ENCODE data around the gene TRIM37.

Gene TRIM37

DNA sequence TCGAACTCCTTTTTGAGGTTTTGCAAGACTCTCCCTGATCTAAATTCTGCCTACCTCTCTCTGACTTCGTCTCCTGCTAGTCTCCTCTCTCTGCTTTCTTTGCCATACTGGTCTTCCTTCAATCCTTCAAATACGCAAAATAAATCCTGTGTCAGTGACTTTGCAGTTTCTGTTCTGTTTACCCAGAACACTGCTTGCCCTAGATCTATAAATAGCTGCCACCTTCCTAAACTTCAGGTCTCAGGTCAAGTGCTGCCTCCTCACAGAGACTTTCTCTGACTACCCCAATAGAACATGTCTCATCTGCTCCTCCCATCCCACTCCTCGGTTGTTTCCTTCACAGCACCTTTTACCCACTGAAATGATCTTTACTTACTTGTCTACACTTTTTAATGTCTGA, 78.9 kb downstream of the TRIM37 start:
- peak; percentile 12 for DNase-seq

DNA sequence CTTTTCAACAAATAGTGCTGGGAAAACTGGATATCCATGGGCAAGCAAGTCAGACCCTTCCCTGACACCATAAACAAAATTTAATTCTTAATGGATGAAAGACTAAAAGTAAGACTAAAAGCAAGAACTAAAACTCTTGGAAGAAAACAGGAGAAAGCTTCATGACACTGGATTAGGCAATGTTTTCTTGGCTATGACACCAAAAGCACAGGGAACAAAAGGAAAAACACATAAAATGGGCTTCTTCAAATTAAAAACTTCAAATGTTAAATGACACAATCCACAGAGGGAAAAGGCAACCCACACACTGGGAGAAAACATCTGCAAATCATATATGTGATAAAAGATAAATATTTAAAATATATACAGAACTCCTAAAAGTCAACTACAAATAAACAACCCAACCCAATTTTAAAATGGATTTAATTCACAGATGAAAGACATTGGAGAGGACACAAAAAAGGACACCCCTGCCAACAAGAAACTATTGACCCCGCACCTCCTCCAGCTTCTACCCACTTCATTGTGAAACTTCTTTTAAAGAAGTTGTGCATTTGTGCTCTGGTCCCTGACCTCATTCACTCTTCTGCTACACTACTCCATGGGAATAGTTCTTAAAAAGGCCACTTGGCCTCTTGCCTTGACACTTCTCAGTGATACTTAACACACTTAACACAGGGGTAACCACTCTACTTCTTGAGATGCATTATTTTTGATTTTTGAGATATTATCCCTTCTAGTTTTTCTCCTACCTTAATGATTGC, 80.3 kb downstream of the TRIM37 start:
- DNase-seq, result no peak

DNA sequence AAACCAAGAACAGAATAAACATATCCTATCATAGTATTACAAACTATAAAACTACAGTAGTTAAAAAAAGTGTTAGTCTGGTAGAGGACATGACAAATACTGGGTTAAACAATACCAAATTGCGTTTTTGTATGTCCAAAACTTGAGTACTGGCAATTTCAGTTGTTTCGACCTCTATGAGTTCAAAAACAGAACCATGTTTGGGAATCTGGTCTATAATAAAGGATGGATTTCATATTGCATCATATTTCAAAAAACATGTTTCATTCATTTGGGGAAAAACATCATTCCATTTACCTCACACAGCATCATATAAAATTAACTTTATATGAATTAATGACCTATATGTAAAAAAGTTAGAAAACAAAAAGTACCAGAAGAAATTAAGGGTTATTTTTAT, 81.8 kb downstream of the TRIM37 start:
- DNase-seq, result no peak

GRCh38 chr17:59018019-59018418, 88.7 kb downstream of the TRIM37 start:
- DNase-seq, result no peak

DNA sequence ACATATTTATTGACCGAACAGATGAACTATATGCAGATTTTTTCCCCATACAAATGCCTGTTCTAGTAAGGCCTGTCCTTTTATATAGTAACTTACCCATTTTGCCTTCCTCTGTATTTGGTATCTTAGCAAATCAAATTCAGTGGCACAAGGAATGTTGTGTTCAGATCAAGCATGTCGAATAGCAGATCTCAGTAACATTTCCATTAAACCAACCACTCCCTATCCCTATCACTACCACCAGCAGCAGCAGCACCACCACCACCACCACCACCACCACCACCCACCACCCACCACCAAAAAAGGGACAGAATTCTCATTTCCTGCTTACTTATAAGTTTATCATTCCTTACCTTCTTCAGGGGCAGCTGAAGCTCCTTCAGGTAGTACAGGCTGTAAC, 94.7 kb downstream of the TRIM37 start:
- DNase-seq, result no peak

DNA sequence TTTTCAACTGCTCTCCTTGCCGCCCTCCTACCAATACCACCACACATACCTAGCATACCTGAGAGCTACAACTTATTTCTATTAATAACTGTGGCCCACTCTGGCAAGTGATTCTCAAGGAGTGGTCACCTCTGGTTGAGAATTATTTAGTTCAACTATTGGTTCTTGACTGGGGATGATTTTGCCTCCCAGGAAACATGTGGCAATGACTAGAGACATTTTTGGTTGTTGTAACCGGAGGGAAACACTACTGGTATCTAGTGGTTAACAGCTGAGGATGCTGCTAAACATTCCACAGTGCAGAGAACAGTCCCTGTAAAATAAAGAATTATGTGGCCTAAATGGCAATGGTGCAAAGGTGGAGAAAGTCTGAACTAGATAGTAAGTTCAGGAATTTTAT, 96.7 kb downstream of the TRIM37 start:
- no peak for DNase-seq

- DNase-seq, result no peak
These were observed 97.9 kb downstream of the TRIM37 start for GRCh38 chr17:59008737-59009136.

- DNase-seq, result no peak
These were observed 98.7 kb downstream of the TRIM37 start for GRCh38 chr17:59007995-59008394.

DNA sequence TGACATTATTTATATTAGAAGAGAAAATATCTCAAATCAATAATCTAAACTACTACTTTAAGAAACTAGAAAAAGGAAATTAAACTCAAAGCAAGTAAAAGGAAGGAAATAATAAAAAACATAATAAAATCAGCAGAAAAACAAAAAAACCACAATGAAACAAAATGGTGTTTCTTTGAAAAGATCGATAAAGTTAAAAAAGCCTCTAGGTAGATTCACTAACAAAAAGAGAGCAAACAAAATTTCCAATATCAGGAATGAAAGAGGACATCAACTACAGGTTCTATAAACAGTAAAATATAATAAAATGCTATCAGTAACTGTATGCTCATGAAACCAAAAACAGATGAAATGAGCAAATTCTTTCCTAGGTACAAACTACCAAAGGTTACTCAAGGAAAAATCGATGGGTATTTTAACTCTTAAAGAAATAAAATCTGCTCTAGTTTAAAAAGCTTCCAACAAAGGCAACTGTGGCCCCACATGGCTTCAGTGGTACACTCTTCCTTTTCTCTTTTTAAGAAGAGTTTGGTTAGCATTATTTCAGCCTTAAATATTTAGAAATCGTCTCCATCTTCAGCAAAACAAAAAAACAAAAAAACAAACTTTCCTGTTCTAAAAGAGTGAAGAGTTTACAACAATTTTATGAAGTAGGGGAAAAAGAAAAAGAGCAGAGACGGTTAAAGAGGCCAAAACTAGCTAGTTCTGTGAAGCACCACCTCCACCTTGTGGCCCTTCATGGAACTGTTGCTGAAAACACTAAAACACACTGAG, 102.2 kb downstream of the TRIM37 start:
- DNase-seq, result peak; percentile 71

DNA sequence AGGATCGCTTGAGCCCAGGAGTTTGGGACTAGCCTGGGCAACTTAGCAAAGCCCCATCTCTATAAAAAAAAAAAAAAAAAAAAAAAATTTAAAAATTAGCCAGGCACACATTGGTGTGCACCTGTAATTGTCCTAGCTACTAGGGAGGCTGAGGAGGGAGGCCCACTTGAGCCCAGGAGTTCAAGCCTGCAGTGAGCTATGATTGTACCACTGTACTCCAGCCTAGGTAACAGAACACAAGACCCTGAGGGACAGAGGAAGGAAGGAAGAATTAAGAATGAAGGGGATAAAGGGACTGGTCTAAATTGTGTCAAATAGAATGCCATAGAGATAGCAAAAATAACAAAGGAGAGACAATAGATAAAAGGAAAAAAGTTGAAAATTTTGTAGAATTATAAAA, 102.8 kb downstream of the TRIM37 start:
- DNase-seq, result no peak

GRCh38 chr17:59002848-59003247, 103.8 kb downstream of the TRIM37 start:
- no peak for DNase-seq

GRCh38 chr17:59002126-59002525, 104.6 kb downstream of the TRIM37 start:
- no peak for DNase-seq

- no peak for DNase-seq
These were observed 105.4 kb downstream of the TRIM37 start for GRCh38 chr17:59001158-59001814.

DNA sequence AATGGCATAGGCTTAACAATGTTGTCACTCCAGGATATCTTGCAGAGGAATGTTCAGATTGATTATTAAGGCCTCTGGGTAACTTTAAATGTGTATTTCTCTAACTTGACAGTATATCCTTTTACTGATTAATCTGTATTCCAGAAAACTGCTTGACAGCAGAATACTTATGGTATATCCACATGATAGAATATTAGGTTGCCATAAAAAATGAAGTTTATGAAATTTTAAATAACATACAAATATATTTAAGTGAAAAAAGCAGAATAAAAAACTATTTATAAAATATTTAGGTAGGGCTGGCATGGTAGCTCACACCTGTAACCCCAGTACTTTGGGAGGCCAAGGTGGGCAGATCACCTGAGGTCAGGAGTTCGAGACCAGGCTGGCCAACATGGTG, 106.7 kb downstream of the TRIM37 start:
- no peak for DNase-seq

GRCh38 chr17:58999500-58999899, 107.2 kb downstream of the TRIM37 start:
- DNase-seq, result no peak

DNA sequence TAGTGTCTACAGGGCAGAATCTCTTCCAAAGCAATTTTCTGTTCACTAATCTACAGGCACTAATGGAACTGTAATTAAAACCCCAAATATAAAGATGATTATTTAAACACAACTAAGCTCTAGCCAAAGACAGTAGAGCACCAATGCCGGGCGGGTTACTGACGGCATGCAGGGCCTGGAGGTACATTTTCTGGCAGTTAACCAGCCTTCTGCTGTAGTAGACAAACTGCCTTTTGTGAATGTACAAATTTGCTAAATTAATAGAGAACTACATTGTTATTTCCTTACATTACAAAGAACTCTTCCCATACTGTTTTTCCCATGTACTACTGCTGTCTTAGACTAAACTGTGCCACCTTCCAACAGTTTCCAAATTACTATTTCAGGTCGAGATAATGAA, 107.8 kb downstream of the TRIM37 start:
- DNase-seq, result no peak

- DNase-seq, result no peak
These were observed 108.7 kb downstream of the TRIM37 start for GRCh38 chr17:58997756-58998553.

DNA sequence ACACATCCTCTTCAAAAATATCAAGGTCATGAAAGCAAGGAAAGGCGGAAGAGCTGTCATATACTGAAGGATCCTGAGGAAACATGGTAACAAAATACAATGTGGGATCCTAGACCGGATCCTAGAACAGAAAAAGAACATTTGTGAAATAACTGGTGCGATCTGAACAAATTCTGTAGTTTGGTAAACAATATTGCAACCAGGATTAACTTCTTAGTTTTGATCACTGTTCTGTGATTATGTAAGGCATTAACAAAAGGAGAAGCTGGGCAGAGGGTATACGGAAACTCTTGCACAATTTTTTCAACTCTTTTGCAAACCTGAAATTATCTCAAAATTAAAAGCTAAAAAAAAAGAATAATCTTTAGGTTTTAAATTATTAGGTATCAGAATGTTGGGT, 109.7 kb downstream of the TRIM37 start:
- DNase-seq, result no peak

GRCh38 chr17:58995247-58995940, 111.3 kb downstream of the TRIM37 start:
- DNase-seq, result no peak

DNA sequence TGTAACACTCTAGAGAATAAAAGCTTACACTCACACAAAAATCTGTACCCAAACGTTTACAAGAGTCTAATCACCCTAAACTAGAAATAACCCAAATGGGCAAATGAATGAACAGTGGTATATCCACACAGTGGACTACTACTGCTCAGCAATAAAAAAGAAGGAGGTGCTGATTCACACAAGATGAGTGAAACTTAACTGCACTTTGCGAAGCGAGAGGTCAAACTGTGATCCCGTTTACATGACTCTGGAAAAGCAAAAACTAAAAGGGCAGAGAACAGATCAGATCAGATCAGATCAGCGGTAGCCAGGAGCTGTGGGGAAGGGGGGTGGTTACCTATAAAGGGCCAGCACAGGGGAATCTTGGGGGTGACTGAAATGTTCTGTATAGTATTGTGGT, 113.4 kb downstream of the TRIM37 start:
- DNase-seq, result no peak

- DNase-seq, result no peak
These were observed 114.9 kb downstream of the TRIM37 start for GRCh38 chr17:58991718-58992331.

- DNase-seq, result no peak
These were observed 117.1 kb downstream of the TRIM37 start for GRCh38 chr17:58989629-58990028.

Measured in midbrain (tissue), 1 donor.